Stimulated activated CD8-positive, alpha-beta memory T cell treated with anti-CD3 and anti-CD28 coated beads, Interleukin-7, amount 100 ng/mL, for 4 hours (primary cell): ENCODE data around the gene MANEAL.
"Not testable (repeated sequence)": the region's sequence is repeated elsewhere in the genome, so short reads cannot be mapped to it uniquely, and the experiment has no call there.

Experiments
- DNase-seq, 2 donors: peaks; one replicate each; pipeline ENCODE4 v3.0.0-alpha.2; 2020; ENCODE audit warnings: low read depth in 2 of 2

The MANEAL gene

GRCh38 chr1:37793773-37794371 is at the start of gene MANEAL:
TSS of gene MANEAL (plus strand) at chr1:37793847. CDS start at chr1:37794183, 336 bp downstream.
- DNase-seq, result peak in 1 of 2 donors; percentile 17

DNA sequence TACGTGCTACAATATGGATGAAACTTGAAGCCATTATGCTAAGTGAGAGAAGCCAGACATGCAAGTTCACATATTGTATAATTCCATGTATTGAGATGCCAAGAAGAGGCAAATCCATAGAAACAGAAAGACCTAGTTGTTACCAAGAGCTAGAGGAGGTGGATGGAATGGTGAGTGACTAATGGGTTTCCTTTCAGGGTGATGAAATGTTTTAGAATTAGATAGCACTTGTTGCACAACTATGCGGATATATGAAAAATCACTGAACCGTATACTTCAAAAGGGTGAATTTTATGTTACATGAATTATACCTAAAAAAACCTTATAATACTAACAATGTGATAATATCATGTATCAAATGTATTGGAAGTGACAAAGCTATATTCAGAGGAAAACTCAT is 46.8 kb upstream of the MANEAL start:
- DNase-seq, result no peak

DNA sequence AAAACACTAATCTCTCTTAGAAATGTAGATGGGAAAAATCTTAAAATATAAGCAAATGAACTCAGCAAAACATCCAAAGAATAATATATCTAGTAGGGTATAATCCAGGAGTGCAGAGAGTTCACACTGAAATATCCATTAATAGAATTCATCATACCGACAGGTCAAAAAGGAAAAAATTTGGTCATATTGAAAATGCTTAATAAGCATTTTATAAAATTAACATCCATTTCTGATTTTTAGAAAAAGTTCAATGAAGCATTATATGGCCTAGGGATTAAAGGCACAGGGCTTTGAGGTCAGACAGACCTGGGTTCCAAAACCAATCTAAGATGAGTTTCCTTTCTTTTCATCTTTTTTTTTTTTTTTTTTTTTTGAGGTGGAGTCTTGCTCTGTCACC is 45.1 kb upstream of the MANEAL start:
- no peak for DNase-seq

DNA sequence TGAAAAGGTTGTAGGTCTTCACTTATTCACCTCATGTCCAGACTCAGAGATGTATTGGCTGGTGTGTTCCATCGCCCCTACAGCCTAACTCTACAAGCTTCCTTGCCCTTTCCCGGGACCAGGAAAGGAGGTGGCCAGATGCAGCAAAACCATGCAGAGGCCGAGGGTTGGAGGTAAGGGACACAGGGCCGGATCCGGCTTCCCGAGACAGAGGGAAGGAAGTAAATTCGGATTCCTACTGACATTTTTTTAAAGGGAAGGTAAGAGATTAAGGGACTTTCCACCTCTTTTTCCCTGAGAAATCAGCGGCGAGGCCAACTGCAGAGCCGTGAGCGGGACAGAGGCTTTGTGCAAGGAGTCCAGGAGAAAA is 41.4 kb upstream of the MANEAL start:
- DNase-seq, result no peak

DNA sequence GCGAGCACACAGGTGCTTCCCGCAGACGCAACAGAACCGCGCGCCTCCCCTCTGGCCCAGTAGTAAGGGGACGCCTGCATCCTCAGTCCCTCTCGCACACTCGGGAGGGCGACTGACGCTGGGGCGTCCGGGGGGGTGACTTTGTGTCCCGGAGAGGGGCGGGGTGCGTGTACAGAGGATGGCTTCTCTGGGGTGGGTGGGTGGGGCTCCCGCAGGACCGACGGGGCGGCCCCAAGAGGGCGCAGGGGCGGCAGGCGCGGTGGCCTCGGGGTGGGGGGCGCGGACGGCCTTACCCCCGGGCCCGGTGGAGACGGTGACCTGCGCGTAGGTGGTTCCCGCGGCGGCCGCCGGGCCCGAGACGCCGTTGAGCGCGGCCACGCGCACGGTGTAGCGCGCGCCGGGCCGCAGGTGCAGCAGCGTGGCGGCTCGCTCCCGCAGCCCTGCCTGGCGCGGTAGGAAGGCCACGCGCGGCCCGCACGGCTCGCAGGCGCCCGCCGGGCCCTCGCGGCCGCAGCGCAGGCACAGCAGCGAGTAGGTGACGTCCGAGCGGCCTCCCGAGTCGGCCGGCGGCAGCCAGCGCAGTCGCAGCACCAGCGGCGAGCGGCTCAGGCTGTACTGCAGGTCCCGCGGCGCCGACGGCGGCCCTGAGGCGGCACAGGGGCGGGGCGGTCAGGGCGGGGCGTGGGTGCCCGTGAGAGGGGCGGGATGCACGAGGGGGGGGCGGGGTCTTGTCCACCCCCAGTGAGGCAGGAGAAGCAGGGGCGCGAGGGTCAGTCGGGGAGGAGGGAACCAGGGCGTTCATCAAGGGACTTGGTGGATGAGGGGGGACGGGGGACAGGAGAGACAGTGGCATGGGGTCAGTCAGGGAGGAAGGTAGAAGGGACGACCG is 40.8 kb upstream of the MANEAL start:
- DNase-seq, result no peak

GRCh38 chr1:37753473-37754321 is 40.0 kb upstream of the MANEAL start:
- no peak for DNase-seq

DNA sequence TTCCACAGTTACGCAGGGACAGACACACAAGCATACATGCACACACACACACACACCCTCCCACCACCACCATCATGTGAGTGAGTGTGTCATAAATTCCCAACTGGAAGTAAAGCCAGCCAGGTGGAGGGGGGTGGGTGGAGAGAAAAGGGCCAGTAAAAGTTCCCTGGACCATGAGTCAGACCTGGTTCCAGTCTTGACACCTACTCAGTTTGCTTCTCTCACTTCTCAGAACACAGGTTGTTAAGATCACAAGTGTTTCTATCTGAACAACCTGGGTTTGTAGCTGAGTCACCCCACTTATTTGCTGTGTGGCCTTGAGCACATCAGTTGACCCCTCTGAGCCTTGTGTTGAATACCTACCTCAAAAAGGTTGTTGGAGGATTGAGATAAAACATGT is 38.4 kb upstream of the MANEAL start:
- no peak for DNase-seq

- no peak for DNase-seq
These were observed 37.6 kb upstream of the MANEAL start for GRCh38 chr1:37755951-37756560.

DNA sequence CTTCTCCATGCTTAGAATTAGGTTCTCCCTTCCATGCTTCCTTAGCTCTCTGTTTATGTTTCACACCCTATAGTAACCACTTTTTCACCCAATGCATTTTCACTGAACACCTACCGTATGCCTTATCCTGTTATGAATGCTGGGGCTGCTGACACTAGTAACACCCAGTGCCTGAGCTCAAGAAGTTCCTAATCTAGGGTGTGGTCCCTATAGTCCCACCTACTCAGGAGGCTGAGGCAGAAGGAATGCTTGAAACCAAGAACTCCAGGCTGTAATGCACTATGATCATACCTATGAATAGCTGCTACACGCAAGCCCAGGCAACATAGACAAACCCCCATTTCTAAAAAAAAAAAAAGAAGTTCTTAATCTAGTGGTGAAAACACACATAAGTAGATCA is 34.2 kb upstream of the MANEAL start:
- DNase-seq, result no peak

DNA sequence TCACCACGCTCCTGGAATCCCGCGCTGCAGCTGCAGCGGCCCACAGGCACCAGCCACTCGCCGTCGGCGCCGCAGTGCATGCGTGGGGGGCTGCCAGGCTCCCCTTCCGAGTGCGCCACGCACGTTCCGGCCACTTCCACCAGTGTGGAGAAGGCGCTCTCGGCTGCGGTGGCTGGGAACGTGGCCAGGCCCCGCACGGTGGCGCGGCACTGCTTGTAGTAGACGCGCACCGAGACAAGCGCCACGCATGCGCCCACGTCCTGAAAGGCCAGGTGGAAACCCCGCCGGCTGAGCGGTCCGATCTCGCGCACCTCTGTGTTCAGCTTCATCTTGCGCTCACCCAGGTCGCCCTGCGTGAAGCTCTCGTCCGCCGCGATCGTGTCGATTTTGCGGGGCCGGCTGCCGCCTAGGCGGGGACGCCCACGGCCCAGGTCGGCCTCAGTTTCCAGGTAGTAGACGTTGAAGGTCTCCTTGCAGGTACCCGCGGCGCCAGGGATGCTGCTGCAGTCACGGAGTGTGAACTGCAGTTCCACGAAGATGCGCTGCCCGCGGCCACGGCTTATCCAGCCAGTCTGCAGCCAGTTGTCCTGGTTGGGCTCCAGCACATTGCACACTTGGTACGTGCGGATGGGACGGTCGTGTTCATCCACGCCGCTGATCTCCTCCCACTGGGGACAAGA is 32.1 kb upstream of the MANEAL start:
- no peak for DNase-seq

DNA sequence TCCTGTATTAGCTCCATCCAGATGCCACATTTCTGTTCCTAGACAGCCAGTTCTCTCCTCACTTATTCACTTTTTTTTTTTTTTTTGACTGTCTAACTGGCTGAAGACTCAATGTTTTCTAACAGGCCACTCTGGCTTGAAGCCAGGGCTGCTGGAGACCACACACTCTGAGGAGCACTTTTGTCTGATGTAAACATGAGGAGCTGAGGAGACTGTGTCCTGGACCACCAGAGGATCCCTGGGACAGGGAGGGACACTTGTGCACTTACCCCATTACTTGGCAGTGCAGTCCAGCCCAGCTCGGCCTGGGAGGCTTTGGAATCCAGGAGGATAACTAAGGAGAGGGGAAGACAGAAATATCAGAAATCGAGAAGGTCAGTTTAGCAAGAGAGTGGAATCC is 31.1 kb upstream of the MANEAL start:
- no peak for DNase-seq

- DNase-seq, result no peak
These were observed 29.7 kb upstream of the MANEAL start for GRCh38 chr1:37763791-37764413.

- DNase-seq, result no peak
These were observed 29.2 kb upstream of the MANEAL start for GRCh38 chr1:37764414-37764825.

GRCh38 chr1:37764888-37765441 is 28.7 kb upstream of the MANEAL start, which contains the start of gene EPHA10:
TSS of gene EPHA10 (minus strand) at chr1:37765120. CDS start at chr1:37765066, 54 bp downstream.
- no peak for DNase-seq

GRCh38 chr1:37765916-37766664 is 27.6 kb upstream of the MANEAL start:
- peak in 1 of 2 donors; percentile 7 for DNase-seq

DNA sequence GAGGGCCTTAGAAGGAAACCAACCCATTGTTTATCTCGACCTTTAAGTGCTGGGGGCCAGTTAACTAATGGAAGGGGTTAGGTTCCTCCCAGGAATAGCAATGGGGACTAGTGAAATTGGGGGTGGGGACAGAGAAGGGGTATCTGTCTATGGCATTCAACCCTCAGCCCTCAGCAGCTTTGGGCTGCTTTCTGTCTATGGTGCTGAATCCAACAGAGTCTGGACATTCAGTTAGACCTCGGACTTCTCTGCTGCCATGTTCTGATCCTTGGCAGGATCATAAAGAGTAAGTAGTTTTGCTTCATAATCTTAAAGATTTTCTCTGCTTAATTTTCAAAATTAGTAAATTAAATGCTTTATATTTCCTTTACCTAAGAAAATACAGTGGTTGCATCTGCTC is 26.2 kb upstream of the MANEAL start:
- DNase-seq, result no peak

DNA sequence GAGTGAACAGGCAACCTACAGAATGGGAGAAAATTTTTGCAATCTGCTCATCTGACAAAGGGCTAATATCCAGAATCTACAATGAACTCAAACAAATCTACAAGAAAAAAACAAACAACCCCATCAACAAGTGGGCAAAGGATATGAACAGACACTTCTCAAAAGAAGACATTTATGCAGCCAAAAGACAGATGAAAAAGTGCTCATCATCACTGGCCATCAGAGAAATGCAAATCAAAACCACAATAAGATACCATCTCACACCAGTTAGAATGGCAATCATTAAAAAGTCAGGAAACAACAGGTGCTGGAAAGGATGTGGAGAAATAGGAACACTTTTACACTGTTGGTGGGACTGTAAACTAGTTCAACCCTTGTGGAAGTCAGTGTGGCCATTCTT is 22.2 kb upstream of the MANEAL start:
- DNase-seq, result not testable (repeated sequence)

DNA sequence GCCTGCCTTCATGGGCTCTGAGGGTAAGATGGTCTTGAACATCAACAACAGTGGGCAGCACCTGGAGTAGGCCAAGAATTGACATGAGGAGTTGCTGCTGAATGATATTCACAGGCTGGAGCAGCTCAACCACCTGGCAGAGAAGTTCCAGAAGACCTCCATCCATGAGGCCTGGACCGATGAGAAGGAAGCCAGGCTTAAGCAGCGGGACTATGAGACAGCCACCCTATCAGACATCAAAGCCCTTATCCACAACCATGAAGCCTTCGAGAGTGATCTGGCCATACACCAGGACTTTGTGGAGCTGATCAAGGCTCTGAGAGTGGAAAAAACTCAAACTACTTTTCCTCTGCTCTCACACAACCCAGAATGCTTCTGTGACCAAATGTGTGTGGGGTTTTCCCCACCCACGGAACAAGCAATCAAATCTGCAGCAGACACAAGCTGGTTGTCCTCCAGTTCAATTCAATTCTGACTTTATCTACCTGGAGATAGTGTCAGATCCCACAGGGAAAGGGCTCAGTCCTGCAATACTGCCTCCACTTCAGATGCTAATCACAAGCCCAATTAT is 16.6 kb upstream of the MANEAL start:
- peak in 1 of 2 donors; percentile 15 for DNase-seq

DNA sequence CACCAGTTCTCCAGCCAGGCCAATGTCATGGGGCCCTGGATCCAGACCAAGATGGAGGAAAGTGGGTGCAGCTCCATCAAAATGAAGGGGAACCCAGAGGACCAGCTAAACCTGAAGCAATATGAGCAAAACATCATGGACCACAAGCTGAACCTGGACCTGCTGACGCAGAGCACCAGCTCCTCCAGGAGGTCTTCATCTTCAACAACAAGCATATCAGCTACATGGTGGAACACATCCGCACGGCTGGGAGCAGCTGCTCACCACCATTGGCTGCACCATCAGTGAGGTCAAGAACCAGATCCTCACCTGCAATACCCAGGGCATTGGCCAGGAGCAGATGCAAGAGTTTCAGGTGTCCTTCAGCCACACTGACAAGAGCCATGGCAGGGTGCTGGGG is 15.0 kb upstream of the MANEAL start:
- DNase-seq, result no peak
